Raji (cell line): Measurements from ENCODE around the gene LCTL.

ENCODE experiments used
- POLR2A ChIP-seq: IDR thresholded peaks from 2 replicates; pipeline ENCODE4 v1.6.1; 2011; ENCODE audit warnings: low read depth, low read length, control low read depth; ENCODE audit not compliant: insufficient read depth

Gene LCTL

DNA sequence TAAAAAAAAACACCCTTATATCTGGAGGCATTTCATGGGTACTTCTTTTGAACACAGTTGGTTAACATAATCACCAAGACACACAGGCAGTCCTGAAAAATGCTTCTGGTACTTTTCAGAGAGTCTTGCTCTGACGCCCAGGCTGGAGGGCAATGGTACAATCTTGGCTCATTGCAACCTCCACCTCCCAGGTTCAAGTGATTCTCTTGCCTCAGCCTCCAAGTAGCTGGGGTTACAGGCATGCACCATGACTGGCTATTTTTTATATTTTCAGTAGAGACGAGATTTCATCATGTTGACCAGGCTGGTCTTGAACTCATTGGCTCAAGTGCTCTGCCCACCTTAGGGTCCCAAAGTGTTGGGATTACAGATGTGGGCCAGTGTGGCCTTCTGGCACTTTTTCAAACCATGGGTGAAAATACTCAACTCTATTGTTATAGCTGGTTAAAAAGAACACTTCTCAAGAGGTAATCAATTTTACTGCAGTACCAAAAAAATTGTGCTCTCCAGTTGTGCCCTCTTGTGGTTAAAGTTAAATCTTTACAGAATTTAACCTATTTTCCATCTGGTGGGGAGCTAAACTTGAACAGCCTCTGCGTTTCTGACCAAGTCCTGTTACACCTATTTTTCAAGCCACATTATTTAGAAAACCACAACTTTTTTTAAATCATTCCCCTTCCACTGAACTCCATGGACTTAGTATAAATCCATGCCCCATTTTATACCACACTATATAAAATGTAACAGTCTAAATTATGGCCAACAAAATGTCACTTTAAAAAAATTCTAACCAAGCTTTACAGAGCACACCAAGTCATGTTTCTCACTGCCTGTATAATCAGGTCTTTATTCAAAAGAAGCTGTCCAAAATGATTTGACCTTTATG lies 67.1 kb downstream of the LCTL start:
- TF ChIP-seq POLR2A = no peak
